Measurements from ENCODE around the gene TYSND1. TPM values are rescaled to one million over a fixed set of nuclear protein-coding genes. Genes with fewer than 3 reads are reported as not detected.
"Not testable (repeated sequence)": the region's sequence is repeated elsewhere in the genome, so short reads cannot be mapped to it uniquely, and the experiment has no call there.

TYSND1 gene
- total RNA-seq, 1 donor from 2014 or later: 13.8 TPM

- peaks cover 38% of the 10 kb centered on the region for H3K36me3 Mint-ChIP-seq (ENCODE audit: unreplicated experiment)
Observed at GRCh38 chr10:70111496-70111895, 35.0 kb downstream of the TYSND1 start.

DNA sequence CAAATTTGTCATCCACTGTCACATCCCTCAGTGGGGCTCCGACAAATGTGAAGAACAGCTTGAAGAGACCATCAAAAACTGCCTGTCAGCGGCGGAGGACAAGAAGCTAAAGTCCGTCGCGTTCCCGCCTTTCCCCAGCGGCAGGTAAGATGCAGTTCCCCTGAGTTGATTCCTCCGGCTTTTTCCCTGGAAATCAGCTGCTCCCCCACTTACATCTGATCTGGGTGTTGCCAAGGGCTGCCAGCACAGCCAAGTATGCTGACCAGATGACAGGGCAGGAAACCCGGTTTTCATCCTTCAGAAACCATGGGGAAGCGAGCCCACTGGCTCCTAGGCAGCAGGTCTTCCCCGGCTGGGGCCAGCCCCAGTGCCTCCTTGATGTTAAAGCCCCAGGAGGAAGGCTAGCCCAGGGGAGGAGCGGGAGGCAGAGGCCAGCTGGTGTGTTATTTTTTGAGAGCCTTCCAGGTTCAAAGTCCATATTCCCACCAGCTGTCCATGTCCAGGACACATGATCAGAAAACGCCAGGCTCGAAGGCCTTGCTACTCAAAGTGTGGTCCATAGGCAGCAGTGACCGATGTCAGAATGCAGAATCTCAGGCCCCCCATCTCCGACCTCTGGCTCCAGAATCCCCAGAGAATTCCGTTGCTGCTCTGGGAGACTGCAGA, 37.3 kb downstream of the TYSND1 start:
- no peak overlapping the region for H3K4me3 Mint-ChIP-seq (ENCODE audit: unreplicated experiment)
- H3K9me3 Mint-ChIP-seq (ENCODE audit: unreplicated experiment): no peaks in the 10 kb centered on the region
- H3K27me3 Mint-ChIP-seq (ENCODE audit: unreplicated experiment): no peaks in the 10 kb centered on the region
- peaks cover 22% of the 10 kb centered on the region for H3K4me1 Mint-ChIP-seq (ENCODE audit: unreplicated experiment)
- TF ChIP-seq CTCF (IDR thresholded peaks at IDR 0.05): no peak
- no peak for DNase-seq (ENCODE audit: extremely low spot score, unreplicated experiment)
- peaks cover 36% of the 10 kb centered on the region for H3K36me3 Mint-ChIP-seq (ENCODE audit: unreplicated experiment)
- no peak overlapping the region for H3K27ac Mint-ChIP-seq (ENCODE audit: unreplicated experiment)

More at GRCh38 chr10:70111496-70111895, 35.0 kb downstream of the TYSND1 start:
- H3K27me3 Mint-ChIP-seq (ENCODE audit: unreplicated experiment): no peaks in the 10 kb centered on the region
- peaks cover 16% of the 10 kb centered on the region for H3K4me1 Mint-ChIP-seq (ENCODE audit: unreplicated experiment)
- no peak for DNase-seq (ENCODE audit: extremely low spot score, unreplicated experiment)
- TF ChIP-seq CTCF (IDR thresholded peaks at IDR 0.05): no peak
- no peak overlapping the region for H3K27ac Mint-ChIP-seq (ENCODE audit: unreplicated experiment)
- no peak overlapping the region for H3K4me3 Mint-ChIP-seq (ENCODE audit: unreplicated experiment)
- H3K9me3 Mint-ChIP-seq (ENCODE audit: unreplicated experiment): no peaks in the 10 kb centered on the region

- DNase-seq (ENCODE audit: extremely low spot score, unreplicated experiment): no peak
- peaks cover 11% of the 10 kb centered on the region for H3K4me1 Mint-ChIP-seq (ENCODE audit: unreplicated experiment)
- H3K27ac Mint-ChIP-seq (ENCODE audit: unreplicated experiment): peak overlapping the region; percentile 70
- H3K36me3 Mint-ChIP-seq (ENCODE audit: unreplicated experiment): peaks cover 28% of the 10 kb centered on the region
- TF ChIP-seq CTCF (IDR thresholded peaks at IDR 0.05): peak; percentile 49
- H3K9me3 Mint-ChIP-seq (ENCODE audit: unreplicated experiment): no peaks in the 10 kb centered on the region
- H3K4me3 Mint-ChIP-seq (ENCODE audit: unreplicated experiment): no peak overlapping the region
- H3K27me3 Mint-ChIP-seq (ENCODE audit: unreplicated experiment): no peaks in the 10 kb centered on the region
Observed at GRCh38 chr10:70106958-70107791, 39.3 kb downstream of the TYSND1 start.

GRCh38 chr10:70101668-70102067, 44.8 kb downstream of the TYSND1 start:
- no peak for TF ChIP-seq CTCF (IDR thresholded peaks at IDR 0.05)
- Mint-ChIP-seq H3K27me3 (ENCODE audit: unreplicated experiment) (no peaks in the 10 kb centered on the region), H3K4me3 (ENCODE audit: unreplicated experiment) (no peak overlapping the region), H3K9me3 (ENCODE audit: unreplicated experiment) (no peaks in the 10 kb centered on the region), H3K4me1 (ENCODE audit: unreplicated experiment) (peaks cover 7% of the 10 kb centered on the region), H3K36me3 (ENCODE audit: unreplicated experiment) (peaks cover 44% of the 10 kb centered on the region), H3K27ac (ENCODE audit: unreplicated experiment) (no peak overlapping the region)
- DNase-seq (ENCODE audit: extremely low spot score, unreplicated experiment): no peak

GRCh38 chr10:70101068-70101562, 45.4 kb downstream of the TYSND1 start:
- not testable (repeated sequence) for DNase-seq (ENCODE audit: extremely low spot score, unreplicated experiment); H3K27ac Mint-ChIP-seq (ENCODE audit: unreplicated experiment); H3K4me3 Mint-ChIP-seq (ENCODE audit: unreplicated experiment); H3K9me3 Mint-ChIP-seq (ENCODE audit: unreplicated experiment); H3K27me3 Mint-ChIP-seq (ENCODE audit: unreplicated experiment); H3K4me1 Mint-ChIP-seq (ENCODE audit: unreplicated experiment)
- H3K36me3 Mint-ChIP-seq (ENCODE audit: unreplicated experiment): peaks cover 46% of the 10 kb centered on the region
